K562 (cell line): ENCODE data around the gene ACADVL. TPM values are rescaled to one million over a fixed set of nuclear protein-coding genes. Genes with fewer than 3 reads are reported as not detected.

Experiments
- BRCA1 ChIP-seq, 2 experiments: fragments of 450-650 bp in 1 of 2; sonication (generic) in 1 of 2; formaldehyde crosslinking in 1 of 2; IDR thresholded peaks; 2 replicates each; pipeline versions ENCODE4 v1.5.0 to v1.6.1; 2017 to 2020; ENCODE audit warnings: mild to moderate bottlenecking in 1 of 2, missing genetic modification reagents in 1 of 2
- CBX2 ChIP-seq: fragments of 200-600 bp; sonication (generic); IDR thresholded peaks from one replicate; pipeline ENCODE4 v1.6.1; 2012; ENCODE audit warnings: mild to moderate bottlenecking, low read length, inconsistent platforms; ENCODE audit not compliant: insufficient read depth, poor library complexity, severe bottlenecking
- CLOCK ChIP-seq: fragments of 250-450 bp; sonication (Bioruptor Pico); IDR thresholded peaks from 2 replicates; pipeline ENCODE4 v1.4.0; 2020; ENCODE audit warnings: mild to moderate bottlenecking, moderate library complexity, borderline replicate concordance
- CREB1 ChIP-seq, 2 experiments: sonication (generic) in 1 of 2; formaldehyde crosslinking in 1 of 2; IDR thresholded peaks; 2 replicates each; pipeline versions ENCODE4 v1.6.1 to v1.8.0; 2012 to 2022; ENCODE audit warnings: inconsistent platforms in 1 of 2, mild to moderate bottlenecking in 1 of 2, missing genetic modification reagents in 1 of 2, moderate library complexity in 1 of 2
- EP400 ChIP-seq: fragments of 450-650 bp; IDR thresholded peaks from 2 replicates; pipeline ENCODE4 v1.6.1; 2017; ENCODE audit warnings: antibody characterized with exemption, mild to moderate bottlenecking, moderate library complexity
- FOXO4 ChIP-seq: fragments of 450-650 bp; formaldehyde crosslinking; IDR thresholded peaks from 2 replicates; pipeline ENCODE4 v1.4.0; 2020; ENCODE audit warnings: mild to moderate bottlenecking, moderate library complexity
- HMG20A ChIP-seq: fragments of 450-650 bp; formaldehyde crosslinking; conservative IDR thresholded peaks from 2 replicates; pipeline ENCODE4 v1.4.0; 2020; ENCODE audit warnings: mild to moderate bottlenecking, mixed read lengths
- HMG20B ChIP-seq: fragments of 250-450 bp; sonication (Bioruptor Pico); IDR thresholded peaks from 2 replicates; pipeline ENCODE4 v1.5.0; 2021; ENCODE audit warnings: mild to moderate bottlenecking
- MAFG ChIP-seq: fragments of 450-650 bp; conservative IDR thresholded peaks from 2 replicates; pipeline ENCODE4 v1.6.1; 2016; ENCODE audit warnings: missing genetic modification characterization, missing compliant biosample characterization
- MECOM ChIP-seq: fragments of 250-450 bp; sonication (Bioruptor Pico); IDR thresholded peaks from 2 replicates; pipeline ENCODE4 v1.8.0; 2022; ENCODE audit warnings: inconsistent platforms
- MEF2A ChIP-seq: IDR thresholded peaks from 2 replicates; pipeline ENCODE4 v1.6.1; 2011; ENCODE audit warnings: low read depth, mild to moderate bottlenecking, low read length, moderate library complexity; ENCODE audit not compliant: control insufficient read depth
- PTTG1 ChIP-seq: fragments of 450-650 bp; IDR thresholded peaks from 2 replicates; pipeline ENCODE4 v1.6.1; 2016; ENCODE audit warnings: low read depth, mild to moderate bottlenecking, missing genetic modification characterization, missing compliant biosample characterization
- SLC30A9 ChIP-seq: fragments of 250-450 bp; sonication (Bioruptor Pico); IDR thresholded peaks from 2 replicates; pipeline ENCODE4 v1.8.0; 2022; ENCODE audit warnings: mild to moderate bottlenecking, moderate library complexity
- TCF15 ChIP-seq: fragments of 250-450 bp; sonication (Bioruptor Pico); IDR thresholded peaks from 2 replicates; pipeline ENCODE4 v1.8.0; 2022; ENCODE audit warnings: moderate library complexity, mild to moderate bottlenecking, inconsistent platforms
- TRIM24 ChIP-seq, 2 experiments: fragments of 450-650 bp; IDR thresholded peaks; 2 replicates each; pipeline ENCODE4 v1.6.1; 2016
- UBTF ChIP-seq, 2 experiments: IDR thresholded peaks; 2 replicates each; pipeline ENCODE4 v1.6.1; 2012; ENCODE audit warnings: improper control_type of control experiment in 2 of 2, low read depth in 2 of 2, low read length in 2 of 2, borderline replicate concordance in 1 of 2
- XRCC5 ChIP-seq: fragments of 200-400 bp; formaldehyde crosslinking; IDR thresholded peaks from 2 replicates; pipeline ENCODE4 v1.6.1; 2017; ENCODE audit warnings: low read depth, mild to moderate bottlenecking, low read length
- ZFP30 ChIP-seq: fragments of 250-450 bp; sonication (Bioruptor Pico); IDR thresholded peaks from 2 replicates; pipeline ENCODE4 v1.8.0; 2022; ENCODE audit warnings: moderate library complexity, mild to moderate bottlenecking, inconsistent platforms, borderline replicate concordance
- ZNF263 ChIP-seq: sonication (generic); formaldehyde crosslinking; IDR thresholded peaks from 2 replicates; pipeline ENCODE4 v1.8.0; 2022; ENCODE audit warnings: mild to moderate bottlenecking, missing genetic modification reagents, borderline replicate concordance
- ZNF696 ChIP-seq: fragments of 250-450 bp; sonication (Bioruptor Pico); conservative IDR thresholded peaks from 2 replicates; pipeline ENCODE4 v1.4.0; 2020; ENCODE audit warnings: mild to moderate bottlenecking, moderate library complexity
- polyA plus RNA-seq, 8 experiments: library from polyadenylated mRNA; depleted of rRNA in 4 of 8; stranded (reverse) in 5 of 8; unstranded in 3 of 8; fragments of >200 nt; fragmentation: Nextera tagmentation in 2 of 8; fragmentation: Illumina TruSeq in 1 of 8; extraction: Ambion mirVana in 2 of 8; extraction: Trizol in 1 of 8; gene quantifications; 2 replicates each; pipeline versions ENCODE4 v1.2.1 to v1.2.3, GENCODE V29; 2011 to 2014; ENCODE audit warnings: inconsistent platforms in 1 of 8, missing spikeins in 1 of 8
- total RNA-seq, 7 experiments: library from RNA; depleted of rRNA in 6 of 7; stranded (reverse); fragments of >200 nt in 6 of 7; fragmentation: Illumina TruSeq in 2 of 7; extraction: Trizol in 2 of 7; gene quantifications; 2 replicates each; pipeline versions ENCODE4 v1.2.1 to v1.2.3, GENCODE V29; 2011 to 2021; ENCODE audit warnings: low replicate concordance in 1 of 7

ACADVL gene
- total and polyA plus RNA-seq, 9 of the 15 experiments (the other 6 are each of a cell fraction or from before 2014, with no cell fraction given), result 25.5 to 449 (median 214) TPM

- TF ChIP-seq CREB1 (IDR thresholded peaks at IDR 0.05) (peak; percentile 90), CREB1 (CRISPR knock-in tag; IDR thresholded peaks at IDR 0.05) (peak; percentile 97), ZNF696 (CRISPR knock-in tag) (no peak), HMG20A (CRISPR knock-in tag) (no peak), ZFP30 (CRISPR knock-in tag) (no peak), TRIM24 (IDR thresholded peaks at IDR 0.05) (peak in 1 of 2 experiments; percentile 25; a peak in 1 of 4 replicates), MAFG (tag) (no peak), XRCC5 (no peak), UBTF (IDR thresholded peaks at IDR 0.05; ENCODE audit: borderline replicate concordance in 1 of 2, low read depth in 2 of 2, low read length in 2 of 2) (no peak; a peak in 1 of 4 replicates), SLC30A9 (CRISPR knock-in tag) (no peak), FOXO4 (CRISPR knock-in tag) (no peak), TCF15 (no peak), CLOCK (CRISPR knock-in tag) (no peak), HMG20B (CRISPR knock-in tag) (no peak), CBX2 (no peak), BRCA1 (IDR thresholded peaks at IDR 0.05) (no peak), BRCA1 (CRISPR knock-in tag; IDR thresholded peaks at IDR 0.05) (no peak), MECOM (CRISPR knock-in tag) (no peak), EP400 (peak; percentile 94), ZNF263 (CRISPR knock-in tag) (peak; percentile 99), MEF2A (no peak), PTTG1 (tag) (no peak)
Observed at GRCh38 chr17:7252176-7253043, 32.7 kb downstream of the ACADVL start, which contains the start of gene ELP5 (continued).
